CD14-positive monocyte (primary cell): ENCODE results near the gene ERBB4. TPM values are rescaled to one million over a fixed set of nuclear protein-coding genes. Genes with fewer than 3 reads are reported as not detected.

Experiments used
- DNase-seq, 3 donors: peaks; one replicate each; pipeline ENCODE4 v3.0.0-alpha.2; 2011 to 2022
- H2AFZ ChIP-seq: 2 replicates; pipeline ENCODE4 v1.6.0; 2012; ENCODE audit warnings: mild to moderate bottlenecking, low read depth, low read length, inconsistent platforms; ENCODE audit not compliant: insufficient read depth, poor library complexity, severe bottlenecking
- H3K27ac ChIP-seq, 2 donors: 1 replicate in 1 of 2; 2 replicates in 1 of 2; pipeline ENCODE4 v1.5.1; 2012 to 2013; ENCODE audit warnings: low read length in 2 of 2, control low read depth in 1 of 2, inconsistent platforms in 1 of 2, low read depth in 1 of 2, mild to moderate bottlenecking in 1 of 2
- H3K27me3 ChIP-seq, 2 donors: one replicate each; pipeline versions ENCODE4 v1.6.0 to v1.6.1; 2011 to 2013; ENCODE audit warnings: low read length in 2 of 2; ENCODE audit not compliant: control insufficient read depth in 2 of 2, insufficient read depth in 2 of 2
- H3K36me3 ChIP-seq, 2 donors: replicated peaks in 1 of 2; 1 replicate in 1 of 2; 2 replicates in 1 of 2; pipeline versions ENCODE4 v1.5.1 to v1.6.1; 2012 to 2013; ENCODE audit warnings: low read length in 2 of 2, control low read depth in 1 of 2, inconsistent platforms in 1 of 2, mild to moderate bottlenecking in 1 of 2; ENCODE audit not compliant: insufficient read depth in 2 of 2, control insufficient read depth in 1 of 2
- H3K4me1 ChIP-seq, 2 donors: 1 replicate in 1 of 2; 2 replicates in 1 of 2; pipeline versions ENCODE4 v1.5.1 to v1.6.1; 2012 to 2013; ENCODE audit warnings: low read length in 2 of 2, control low read depth in 1 of 2, inconsistent platforms in 1 of 2, mild to moderate bottlenecking in 1 of 2, moderate library complexity in 1 of 2; ENCODE audit not compliant: insufficient read depth in 2 of 2, control insufficient read depth in 1 of 2
- H3K4me2 ChIP-seq: replicated peaks from 2 replicates; pipeline ENCODE3; 2012; ENCODE audit warnings: low read length, moderate library complexity, mild to moderate bottlenecking; ENCODE audit not compliant: poor library complexity, severe bottlenecking; ENCODE audit errors: extremely low read depth
- H3K4me3 ChIP-seq, 3 experiments: fragments of 200-600 bp in 1 of 3; sonication (generic) in 1 of 3; replicated peaks in 1 of 3; 1 replicate in 2 of 3; 2 replicates in 1 of 3; pipeline ENCODE4 v1.5.1; 2011 to 2013; ENCODE audit warnings: low read length in 3 of 3, mild to moderate bottlenecking in 3 of 3, control low read depth in 2 of 3, low read depth in 2 of 3, inconsistent platforms in 1 of 3, moderate library complexity in 1 of 3
- H3K79me2 ChIP-seq: 2 replicates; pipeline ENCODE4 v1.6.0; 2012; ENCODE audit warnings: mild to moderate bottlenecking, control low read depth, inconsistent platforms, low read length, moderate library complexity; ENCODE audit not compliant: insufficient read depth
- H3K9ac ChIP-seq: 2 replicates; pipeline ENCODE4 v1.6.0; 2017; ENCODE audit warnings: low read length, mild to moderate bottlenecking; ENCODE audit not compliant: insufficient read depth, poor library complexity, severe bottlenecking
- H3K9me3 ChIP-seq, 2 donors: replicated peaks in 1 of 2; 1 replicate in 1 of 2; 2 replicates in 1 of 2; pipeline versions ENCODE4 v1.5.1 to v1.6.1; 2012 to 2013; ENCODE audit warnings: low read length in 2 of 2, control low read depth in 1 of 2; ENCODE audit not compliant: control insufficient read depth in 1 of 2, insufficient read depth in 1 of 2
- H4K20me1 ChIP-seq: 2 replicates; pipeline ENCODE4 v1.6.0; 2012; ENCODE audit warnings: mild to moderate bottlenecking, low read length, control low read depth, moderate library complexity; ENCODE audit not compliant: insufficient read depth
- H3K27ac Mint-ChIP-seq, 7 donors: one replicate each; pipeline ENCODE4 v1.8.0; 2020; ENCODE audit warnings: mild to moderate bottlenecking in 7 of 7, mixed read lengths in 7 of 7, moderate library complexity in 6 of 7, inconsistent platforms in 2 of 7
- H3K27me3 Mint-ChIP-seq, 3 donors: one replicate each; pipeline ENCODE4 v1.8.0; 2021 to 2022; ENCODE audit warnings: low read depth in 3 of 3, mild to moderate bottlenecking in 3 of 3, mixed read lengths in 3 of 3, moderate library complexity in 3 of 3, inconsistent platforms in 1 of 3
- H3K36me3 Mint-ChIP-seq, 2 donors: one replicate each; pipeline ENCODE4 v1.8.0; 2020; ENCODE audit warnings: mixed read lengths in 2 of 2, inconsistent platforms in 1 of 2, mild to moderate bottlenecking in 1 of 2
- H3K4me1 Mint-ChIP-seq: one replicate; pipeline ENCODE4 v1.8.0; 2020; ENCODE audit warnings: mild to moderate bottlenecking, mixed read lengths
- H3K4me3 Mint-ChIP-seq, 2 donors: one replicate each; pipeline ENCODE4 v1.8.0; 2020; ENCODE audit warnings: mild to moderate bottlenecking in 2 of 2, mixed read lengths in 2 of 2, moderate library complexity in 1 of 2
- H3K9me3 Mint-ChIP-seq, 7 donors: one replicate each; pipeline ENCODE4 v1.8.0; 2020 to 2022; ENCODE audit warnings: mixed read lengths in 7 of 7, mild to moderate bottlenecking in 6 of 7, moderate library complexity in 6 of 7, inconsistent platforms in 2 of 7
- CTCF ChIP-seq: fragments of 200-600 bp; IDR thresholded peaks from one replicate; pipeline ENCODE4 v1.8.0; 2022; ENCODE audit warnings: antibody characterized with exemption, mild to moderate bottlenecking
- WGBS: methylation state at CpG from one replicate; pipeline ENCODE4 v1.1.5; 2013; ENCODE audit warnings: missing lambda C conversion rate; ENCODE audit not compliant: insufficient coverage; 5-methylcytosine and 5-hydroxymethylcytosine counted together
- intact Hi-C, 2 donors: fragments of 100-400 bp; cut with micrococcal nuclease; formaldehyde crosslinking; loops; one replicate each; pipeline versions ENCODE4 v1.15.0 to v1.15.1; 2023
- polyA plus RNA-seq, 3 donors: library from polyadenylated mRNA; depleted of rRNA in 1 of 3; unstranded in 2 of 3; stranded (reverse) in 1 of 3; fragments of 300-500 nt in 2 of 3; fragments of >200 nt in 1 of 3; fragmentation: Illumina TruSeq in 2 of 3; gene quantifications; 1 replicate in 2 of 3; 2 replicates in 1 of 3; pipeline ENCODE4 v1.2.3, GENCODE V29; 2012 to 2021

ERBB4 gene
- polyA plus RNA-seq, 3 donors = not detected

- no peak for TF ChIP-seq CTCF
- DNase-seq = no peak
- WGBS = no CpG with 5 or more reads among the region's 1 CpG
- Histone ChIP-seq H3K4me1 (no peaks in the 10 kb centered on the region), H3K27ac (no peak overlapping the region), H3K9ac (no peak overlapping the region), H3K36me3 (no peaks in the 10 kb centered on the region), H3K27me3 (no peaks in the 10 kb centered on the region), H3K4me2 (no peak overlapping the region), H4K20me1 (no peaks in the 10 kb centered on the region), H3K79me2 (no peaks in the 10 kb centered on the region), H3K4me3 (no peak overlapping the region), H2AFZ (no peak overlapping the region), H3K9me3 (peaks cover 3 to 7% of the 10 kb centered on the region in 2 donors)
- H3K36me3 Mint-ChIP-seq = no peaks in the 10 kb centered on the region
- H3K27me3 Mint-ChIP-seq = no peaks in the 10 kb centered on the region
- peaks cover 0 to 6% (median 5%) of the 10 kb centered on the region in 7 donors for H3K9me3 Mint-ChIP-seq
- no peak overlapping the region for H3K4me3 Mint-ChIP-seq
- H3K27ac Mint-ChIP-seq = no peak overlapping the region
- intact Hi-C loops = no loop called here
- H3K4me1 Mint-ChIP-seq = no peaks in the 10 kb centered on the region
These were observed 847.9 kb downstream of the ERBB4 start for GRCh38 chr2:211690736-211691135.

GRCh38 chr2:211688196-211688595 is 850.4 kb downstream of the ERBB4 start:
- H3K4me3 ChIP-seq = no peak overlapping the region

More at GRCh38 chr2:211688196-211688595, 850.4 kb downstream of the ERBB4 start:
- H3K36me3 ChIP-seq = no peaks in the 10 kb centered on the region
- 57% methylated on average over 1 of the region's 2 CpGs for WGBS
- intact Hi-C loops = no loop called here
- H3K9me3 ChIP-seq = peaks cover 11% of the 10 kb centered on the region in 2 donors
- H4K20me1 ChIP-seq = no peaks in the 10 kb centered on the region
- no peak for TF ChIP-seq CTCF
- Mint-ChIP-seq H3K4me1 (no peaks in the 10 kb centered on the region), H3K36me3 (no peaks in the 10 kb centered on the region), H3K27ac (no peak overlapping the region), H3K9me3 (peaks cover 0 to 10% (median 6%) of the 10 kb centered on the region in 7 donors), H3K4me3 (no peak overlapping the region), H3K27me3 (no peaks in the 10 kb centered on the region)
- H2AFZ ChIP-seq = no peak overlapping the region
- H3K27ac ChIP-seq = no peak overlapping the region
- no peaks in the 10 kb centered on the region for H3K79me2 ChIP-seq
- no peak for DNase-seq
- no peaks in the 10 kb centered on the region for H3K27me3 ChIP-seq
- H3K4me1 ChIP-seq = no peaks in the 10 kb centered on the region
- H3K4me2 ChIP-seq = no peak overlapping the region
- H3K9ac ChIP-seq = no peak overlapping the region
